RPMI8226 (cell line): ENCODE measurements around the gene FGGY.
"Not testable (repeated sequence)": the region's sequence is repeated elsewhere in the genome, so short reads cannot be mapped to it uniquely, and the experiment has no call there.

ENCODE experiments used
- DNase-seq: peaks from one replicate; pipeline ENCODE4 v3.0.0-alpha.2; 2015

Gene FGGY

GRCh38 chr1:59453297-59453968 lies 156.5 kb downstream of the FGGY start:
- no peak for DNase-seq

GRCh38 chr1:59455206-59455605 lies 158.3 kb downstream of the FGGY start:
- no peak for DNase-seq

GRCh38 chr1:59457786-59458185 lies 160.9 kb downstream of the FGGY start:
- no peak for DNase-seq

- DNase-seq = no peak
These were observed 162.0 kb downstream of the FGGY start for GRCh38 chr1:59458884-59459283.

GRCh38 chr1:59462942-59463341 lies 166.0 kb downstream of the FGGY start:
- not testable (repeated sequence) for DNase-seq

GRCh38 chr1:59465478-59465877 lies 168.6 kb downstream of the FGGY start:
- DNase-seq = not testable (repeated sequence)

- DNase-seq = no peak
These were observed 172.0 kb downstream of the FGGY start for GRCh38 chr1:59468828-59469428.

- DNase-seq = not testable (repeated sequence)
These were observed 175.2 kb downstream of the FGGY start for GRCh38 chr1:59471991-59472570.

GRCh38 chr1:59473831-59474230 lies 176.9 kb downstream of the FGGY start:
- DNase-seq = no peak

GRCh38 chr1:59474496-59474895 lies 177.6 kb downstream of the FGGY start:
- DNase-seq = no peak

- no peak for DNase-seq
These were observed 178.8 kb downstream of the FGGY start for GRCh38 chr1:59475737-59476136.

GRCh38 chr1:59477286-59477685 lies 180.4 kb downstream of the FGGY start:
- DNase-seq = no peak

GRCh38 chr1:59477867-59478266 lies 181.0 kb downstream of the FGGY start:
- no peak for DNase-seq

- DNase-seq = no peak
These were observed 181.9 kb downstream of the FGGY start for GRCh38 chr1:59478822-59479221.

GRCh38 chr1:59480188-59480888 lies 183.4 kb downstream of the FGGY start:
- DNase-seq = no peak

GRCh38 chr1:59481881-59482505 lies 185.1 kb downstream of the FGGY start:
- no peak for DNase-seq

- no peak for DNase-seq
These were observed 186.1 kb downstream of the FGGY start for GRCh38 chr1:59482986-59483385.

- no peak for DNase-seq
These were observed 187.2 kb downstream of the FGGY start for GRCh38 chr1:59484096-59484495.

GRCh38 chr1:59485171-59485570 lies 188.3 kb downstream of the FGGY start:
- no peak for DNase-seq

- DNase-seq = peak; percentile 22
These were observed 189.1 kb downstream of the FGGY start for GRCh38 chr1:59485949-59486348.

GRCh38 chr1:59486615-59487014 lies 189.7 kb downstream of the FGGY start:
- DNase-seq = no peak

- no peak for DNase-seq
These were observed 190.6 kb downstream of the FGGY start for GRCh38 chr1:59487335-59488031.

- no peak for DNase-seq
These were observed 195.6 kb downstream of the FGGY start for GRCh38 chr1:59492500-59492899.
